Gastroesophageal sphincter (tissue), 4 donors: ENCODE data around the gene ATRIP. TPM values are rescaled to one million over a fixed set of nuclear protein-coding genes. Genes with fewer than 3 reads are reported as not detected.
"Not testable (repeated sequence)": the region's sequence is repeated elsewhere in the genome, so short reads cannot be mapped to it uniquely, and the experiment has no call there.

Experiments
- ATAC-seq: fragments of 150-250 bp; one replicate; pipeline ENCODE4 v1.9.1; 2016; ENCODE audit warnings: mild to moderate bottlenecking, moderate library complexity
- H3K27ac ChIP-seq, 4 donors: fragments of 200-600 bp; sonication (generic) in 3 of 4; 1 replicate in 3 of 4; 2 replicates in 1 of 4; pipeline ENCODE4 v1.5.1; 2016 to 2019
- H3K27me3 ChIP-seq: fragments of 200-600 bp; sonication (generic); one replicate; pipeline ENCODE4 v1.5.1; 2019
- H3K36me3 ChIP-seq, 2 donors: fragments of 200-600 bp; sonication (generic); one replicate each; pipeline ENCODE4 v1.5.1; 2019; ENCODE audit warnings: control low read depth in 1 of 2
- H3K4me1 ChIP-seq, 3 donors: fragments of 200-600 bp; sonication (generic); 1 replicate in 2 of 3; 2 replicates in 1 of 3; pipeline ENCODE4 v1.5.1; 2016 to 2019; ENCODE audit warnings: control low read depth in 2 of 3
- H3K4me3 ChIP-seq, 2 donors: fragments of 200-600 bp; sonication (generic); one replicate each; pipeline ENCODE4 v1.5.1; 2019; ENCODE audit warnings: mild to moderate bottlenecking in 1 of 2, moderate library complexity in 1 of 2
- H3K9me3 ChIP-seq, 3 donors: fragments of 200-600 bp; sonication (generic); one replicate each; pipeline ENCODE4 v1.5.1; 2017 to 2019; ENCODE audit warnings: control low read depth in 2 of 3
- EP300 ChIP-seq: sonication (generic); formaldehyde crosslinking; IDR thresholded peaks from one replicate; pipeline ENCODE4 v1.6.1; 2017; ENCODE audit warnings: antibody characterized with exemption, mild to moderate bottlenecking
- POLR2A ChIP-seq, 2 donors: fragments of 450-650 bp; IDR thresholded peaks; one replicate each; pipeline ENCODE4 v1.6.1; 2017; ENCODE audit warnings: antibody characterized with exemption in 2 of 2, mild to moderate bottlenecking in 2 of 2, moderate library complexity in 1 of 2
- POLR2AphosphoS5 ChIP-seq: sonication (generic); formaldehyde crosslinking; IDR thresholded peaks from one replicate; pipeline ENCODE4 v1.6.1; 2017; ENCODE audit warnings: antibody characterized with exemption
- WGBS, 2 donors: methylation state at CpG; one replicate each; pipeline ENCODE4 v1.1.5; 2018; ENCODE audit warnings: low coverage in 1 of 2; 5-methylcytosine and 5-hydroxymethylcytosine counted together
- total RNA-seq, 4 donors: library from RNA; depleted of rRNA; stranded (reverse); fragments of >200 nt; gene quantifications; one replicate each; pipeline ENCODE4 v1.1.0, GENCODE V29; 2016
- TF ChIP-seq, protein P1 (sequence below), 4 experiments: fragments of 200-600 bp in 2 of 4; fragments of 450-650 bp in 2 of 4; sonication (generic) in 1 of 4; IDR thresholded peaks; one replicate each; pipeline ENCODE4 v1.5.1; 2017 to 2019; ENCODE audit warnings: antibody characterized with exemption in 4 of 4, mild to moderate bottlenecking in 2 of 4, moderate library complexity in 2 of 4

The ATRIP gene
- total RNA-seq, 4 donors from 2014 or later = 3.0 to 6.8 (median 5.2) TPM

- 43% methylated on average over 1 of the region's 9 CpGs; no CpG with 5 or more reads in 1 of the 2 donors for WGBS, 2 donors
- no peaks in the 10 kb centered on the region for H3K9me3 ChIP-seq
- no peak overlapping the region for H3K27ac ChIP-seq
- no peak for ATAC-seq
- peaks cover 0 to 34% of the 10 kb centered on the region in 2 donors for H3K36me3 ChIP-seq
- TF ChIP-seq, protein P1, sequence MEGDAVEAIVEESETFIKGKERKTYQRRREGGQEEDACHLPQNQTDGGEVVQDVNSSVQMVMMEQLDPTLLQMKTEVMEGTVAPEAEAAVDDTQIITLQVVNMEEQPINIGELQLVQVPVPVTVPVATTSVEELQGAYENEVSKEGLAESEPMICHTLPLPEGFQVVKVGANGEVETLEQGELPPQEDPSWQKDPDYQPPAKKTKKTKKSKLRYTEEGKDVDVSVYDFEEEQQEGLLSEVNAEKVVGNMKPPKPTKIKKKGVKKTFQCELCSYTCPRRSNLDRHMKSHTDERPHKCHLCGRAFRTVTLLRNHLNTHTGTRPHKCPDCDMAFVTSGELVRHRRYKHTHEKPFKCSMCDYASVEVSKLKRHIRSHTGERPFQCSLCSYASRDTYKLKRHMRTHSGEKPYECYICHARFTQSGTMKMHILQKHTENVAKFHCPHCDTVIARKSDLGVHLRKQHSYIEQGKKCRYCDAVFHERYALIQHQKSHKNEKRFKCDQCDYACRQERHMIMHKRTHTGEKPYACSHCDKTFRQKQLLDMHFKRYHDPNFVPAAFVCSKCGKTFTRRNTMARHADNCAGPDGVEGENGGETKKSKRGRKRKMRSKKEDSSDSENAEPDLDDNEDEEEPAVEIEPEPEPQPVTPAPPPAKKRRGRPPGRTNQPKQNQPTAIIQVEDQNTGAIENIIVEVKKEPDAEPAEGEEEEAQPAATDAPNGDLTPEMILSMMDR (IDR thresholded peaks at IDR 0.05) = no peak
- TF ChIP-seq EP300 (no peak), POLR2A (IDR thresholded peaks at IDR 0.05) (no peak), POLR2AphosphoS5 (no peak)
- peaks cover 0 to 20% (median 13%) of the 10 kb centered on the region in 3 donors for H3K4me1 ChIP-seq
- H3K27me3 ChIP-seq = no peaks in the 10 kb centered on the region
- H3K4me3 ChIP-seq = no peak overlapping the region
Observed at GRCh38 chr3:48476426-48477053, 30.0 kb downstream of the ATRIP start.

GRCh38 chr3:48477959-48478520 is 31.5 kb downstream of the ATRIP start:
- H3K4me3 ChIP-seq = no peak overlapping the region
- 55% methylated on average over 2 of the region's 9 CpGs; no CpG with 5 or more reads in 1 of the 2 donors for WGBS, 2 donors
- H3K36me3 ChIP-seq = peaks cover 0 to 35% of the 10 kb centered on the region in 2 donors
- no peak for ATAC-seq
- peak overlapping the region in 1 of 4 donors; percentile 13 for H3K27ac ChIP-seq
- TF ChIP-seq POLR2A (IDR thresholded peaks at IDR 0.05) = no peak
- TF ChIP-seq POLR2AphosphoS5 = no peak
- TF ChIP-seq, protein P1 (IDR thresholded peaks at IDR 0.05) = no peak
- TF ChIP-seq EP300 = no peak
- H3K4me1 ChIP-seq = peaks cover 0 to 11% (median 5%) of the 10 kb centered on the region in 3 donors
- no peaks in the 10 kb centered on the region for H3K27me3 ChIP-seq
- no peaks in the 10 kb centered on the region for H3K9me3 ChIP-seq

GRCh38 chr3:48478626-48479555 is 32.4 kb downstream of the ATRIP start:
- peaks cover 0 to 2% (median 0%) of the 10 kb centered on the region in 3 donors for H3K4me1 ChIP-seq
- H3K27me3 ChIP-seq = no peaks in the 10 kb centered on the region
- no peaks in the 10 kb centered on the region for H3K9me3 ChIP-seq
- peak overlapping the region in 1 of 4 donors; percentile 13 for H3K27ac ChIP-seq
- ATAC-seq = no peak
- peaks cover 0 to 35% of the 10 kb centered on the region in 2 donors for H3K36me3 ChIP-seq
- TF ChIP-seq, protein P1 (IDR thresholded peaks at IDR 0.05) = no peak
- TF ChIP-seq POLR2AphosphoS5 = no peak
- TF ChIP-seq POLR2A (IDR thresholded peaks at IDR 0.05) = no peak
- TF ChIP-seq EP300 = no peak
- H3K4me3 ChIP-seq = no peak overlapping the region
- WGBS, 2 donors = 84% methylated on average over 9 of the region's 19 CpGs

DNA sequence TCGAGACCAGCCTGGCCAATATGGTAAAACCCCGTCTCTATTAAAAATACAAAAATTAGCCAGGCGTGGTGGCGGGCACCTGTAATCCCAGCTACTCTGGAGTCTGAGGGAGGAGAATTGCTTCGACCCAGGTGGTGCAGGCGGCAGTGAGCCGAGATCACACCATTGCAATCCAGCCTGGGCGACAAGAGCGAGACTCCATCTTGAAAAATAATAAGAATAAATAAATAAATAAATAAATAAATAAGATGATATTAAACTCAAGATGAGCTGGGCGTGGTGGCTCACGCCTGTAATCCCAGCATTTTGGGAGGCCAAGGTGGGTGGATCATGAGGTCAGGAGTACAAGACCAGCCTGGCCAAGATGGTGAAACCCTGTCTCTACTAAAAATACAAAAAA is 34.4 kb downstream of the ATRIP start:
- WGBS, 2 donors = 95 to 97% methylated on average over 5 to 9 of the region's 11 CpGs
- not testable (repeated sequence) for H3K4me3 ChIP-seq, H3K27me3 ChIP-seq, ATAC-seq, H3K4me1 ChIP-seq, H3K9me3 ChIP-seq, H3K27ac ChIP-seq
- H3K36me3 ChIP-seq = peaks cover 0 to 35% of the 10 kb centered on the region in 2 donors

DNA sequence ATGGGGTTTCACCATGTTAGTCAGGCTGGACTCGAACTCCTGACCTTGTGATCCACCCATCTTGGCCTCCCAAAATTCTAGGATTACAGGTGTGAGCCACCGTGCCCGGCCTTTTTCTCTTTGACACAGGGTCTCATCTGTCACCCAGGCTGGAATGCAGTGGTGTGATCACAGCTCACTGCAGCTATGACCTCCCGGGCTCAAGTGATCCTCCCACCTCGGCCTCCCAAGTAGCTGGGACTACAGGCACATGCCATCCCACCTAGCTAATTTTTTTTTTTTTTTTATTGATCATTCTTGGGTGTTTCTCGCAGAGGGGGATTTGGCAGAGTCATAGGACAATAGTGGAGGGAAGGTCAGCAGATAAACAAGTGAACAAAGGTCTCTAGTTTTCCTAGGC is 36.3 kb downstream of the ATRIP start:
- not testable (repeated sequence) for H3K4me1 ChIP-seq, H3K4me3 ChIP-seq, H3K9me3 ChIP-seq, H3K27me3 ChIP-seq, ATAC-seq, H3K27ac ChIP-seq
- WGBS, 2 donors = 86 to 100% methylated on average over 1 to 2 of the region's 6 CpGs
- peaks cover 0 to 19% of the 10 kb centered on the region in 2 donors for H3K36me3 ChIP-seq
